ENCODE results near the gene GFPT2.

GRCh38 chr5:180378438-180379344 lies 25.6 kb upstream of the GFPT2 start:
- TF ChIP-seq EZH2 (IDR thresholded peaks at IDR 0.05) (no peak), POLR2AphosphoS5 (IDR thresholded peaks at IDR 0.05; ENCODE audit: borderline replicate concordance, low read depth, low read length) (no peak), FOXP2 (optimal IDR thresholded peaks at IDR 0.05; ENCODE audit: control extremely low read depth, extremely low read length, insufficient read depth) (no peak)

Data from SK-N-MC (cell line).